Forelimb muscle (tissue), 1 donor: Measurements from ENCODE around the gene PTPRU. TPM values are rescaled to one million over a fixed set of nuclear protein-coding genes. Genes with fewer than 3 reads are reported as not detected.

ENCODE experiments used
- DNase-seq: peaks from one replicate; pipeline ENCODE4 v3.0.0-alpha.2; 2013; ENCODE audit warnings: low read depth
- polyA plus RNA-seq: library from polyadenylated mRNA; unstranded; fragments of 120-200 nt; gene quantifications from one replicate; pipeline ENCODE4 v1.2.1, GENCODE V29; 2013; ENCODE audit not compliant: insufficient read length

Gene PTPRU
- polyA plus RNA-seq, 1 donor: 14.1 TPM

DNA sequence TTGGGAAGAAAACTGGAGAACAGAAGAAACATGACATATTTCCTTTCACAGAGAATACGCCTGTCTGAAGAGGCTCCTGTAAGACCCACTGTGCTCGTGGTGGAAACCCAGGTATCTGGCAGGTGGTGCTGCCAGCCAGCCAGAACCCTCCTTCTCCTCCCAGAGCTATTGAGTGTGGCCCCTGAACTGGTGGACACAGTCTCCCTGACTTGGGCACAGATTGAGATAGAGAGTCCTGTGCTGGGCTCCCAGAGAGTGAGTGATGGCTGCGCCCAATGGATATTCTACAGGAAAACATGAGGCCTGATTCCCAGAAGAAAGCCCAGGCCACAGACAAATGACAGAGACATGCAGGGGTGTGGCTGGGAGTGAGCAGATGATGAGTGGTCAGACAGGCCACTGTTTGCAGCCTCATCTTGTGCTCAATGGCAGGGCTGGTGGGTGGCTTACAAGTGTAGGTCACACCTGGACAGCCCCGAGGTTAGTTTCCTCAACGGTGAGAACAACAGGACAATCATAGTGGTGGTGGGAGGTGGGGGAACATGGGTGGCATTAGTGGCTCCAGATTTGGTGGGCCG lies 127.9 kb downstream of the PTPRU start:
- no peak for DNase-seq

DNA sequence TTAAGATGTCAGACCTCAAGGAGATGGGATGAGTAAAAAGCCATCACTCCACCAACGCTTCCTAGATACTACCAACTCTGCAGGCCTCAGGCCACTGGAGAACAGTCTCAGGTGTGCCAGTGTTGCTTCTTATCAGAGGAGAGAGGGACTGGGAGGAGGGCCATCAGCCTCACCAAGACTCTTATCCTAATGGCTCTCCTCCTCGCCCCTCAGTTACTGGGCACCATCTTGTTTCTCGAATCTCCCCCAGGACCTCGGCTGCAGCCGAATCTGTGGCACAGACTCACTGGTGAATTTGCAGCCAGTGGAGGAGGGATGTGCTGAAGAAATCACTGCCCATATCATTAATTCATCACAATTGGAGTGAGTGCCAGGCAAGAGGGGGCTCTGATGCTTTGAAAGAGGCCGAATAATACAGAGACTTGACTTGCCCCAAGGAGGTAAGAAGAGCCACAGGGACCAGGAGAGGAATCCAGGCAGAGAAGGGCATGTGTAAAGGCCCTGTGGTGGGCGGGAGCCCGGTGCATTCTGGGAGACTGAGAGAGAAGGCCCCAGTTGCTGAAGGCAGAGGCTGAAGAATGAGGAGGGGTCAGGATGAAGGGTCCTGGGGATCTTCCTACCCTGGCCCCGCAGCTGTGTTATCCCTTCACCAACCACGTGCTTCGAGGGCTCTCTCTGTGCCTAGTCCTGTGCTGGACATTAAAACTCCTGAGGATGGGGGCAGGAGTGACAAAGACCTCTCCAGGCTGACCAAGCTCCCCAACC lies 129.8 kb downstream of the PTPRU start:
- DNase-seq: no peak

DNA sequence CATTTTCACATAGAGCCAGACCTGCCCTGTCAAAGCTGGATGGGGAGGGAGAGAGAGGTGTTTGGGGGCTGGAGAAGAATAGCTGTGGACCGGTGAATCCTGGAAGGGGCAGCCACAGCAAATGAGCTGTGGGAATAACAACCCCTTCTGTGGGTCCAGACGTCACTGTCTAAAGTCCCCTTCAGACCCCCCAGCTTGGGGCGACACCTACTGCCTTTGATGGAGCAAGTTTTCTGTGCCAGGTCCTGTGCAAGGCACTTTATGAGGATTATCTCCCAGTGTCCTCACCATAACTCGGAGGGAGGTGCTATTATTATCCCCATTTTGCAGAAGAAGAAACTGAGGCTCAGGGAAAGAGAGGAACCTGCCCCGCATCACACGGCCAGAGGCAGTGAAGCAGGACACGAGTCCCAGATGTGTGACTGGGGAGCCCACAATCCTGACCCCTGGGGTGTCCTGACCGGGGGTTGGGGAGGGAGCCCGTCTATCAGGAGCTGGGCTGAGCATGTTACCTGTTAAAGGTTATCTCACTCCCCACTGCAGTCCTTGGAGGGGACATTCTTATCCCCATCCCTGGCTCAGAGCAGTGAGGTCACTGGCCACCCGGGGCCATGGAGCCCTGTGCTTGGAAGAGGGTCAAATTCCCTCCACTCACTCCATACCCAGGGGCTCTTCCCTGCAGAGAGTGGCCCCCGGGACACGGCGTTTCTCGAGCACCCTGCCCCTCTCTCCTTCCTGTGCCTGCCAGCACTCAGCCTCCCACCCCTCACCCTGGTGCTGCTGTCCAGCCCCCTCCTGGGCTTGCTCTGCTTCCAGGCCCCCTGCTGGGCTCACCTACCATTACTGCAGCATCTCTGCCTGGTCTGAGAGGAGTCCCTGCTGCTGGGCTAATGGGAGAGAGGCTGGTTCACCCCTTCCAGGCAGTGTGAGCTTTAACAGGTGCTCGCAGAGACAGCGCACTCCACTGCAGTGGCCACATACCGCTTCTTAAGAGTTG lies 132.9 kb downstream of the PTPRU start:
- no peak for DNase-seq

DNA sequence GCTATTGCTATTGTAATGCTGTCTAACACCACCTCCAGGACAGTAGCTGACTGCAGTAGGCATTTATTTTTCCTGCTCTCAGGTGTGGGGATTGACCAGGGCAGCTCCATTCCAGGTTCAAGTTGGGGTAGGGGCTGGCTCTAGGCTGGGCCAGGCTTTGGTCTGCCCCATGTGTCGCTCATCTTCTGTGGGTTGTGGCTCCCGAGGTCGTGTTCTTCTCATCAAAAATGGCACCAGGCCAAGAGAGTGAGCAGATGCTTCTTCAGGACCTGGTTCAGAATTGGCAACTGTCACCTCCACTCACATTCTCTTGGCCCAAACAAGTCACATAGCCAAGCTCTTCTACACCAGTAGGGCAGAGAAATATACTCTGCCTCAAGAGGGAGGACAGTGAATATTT lies 133.7 kb downstream of the PTPRU start:
- no peak for DNase-seq

DNA sequence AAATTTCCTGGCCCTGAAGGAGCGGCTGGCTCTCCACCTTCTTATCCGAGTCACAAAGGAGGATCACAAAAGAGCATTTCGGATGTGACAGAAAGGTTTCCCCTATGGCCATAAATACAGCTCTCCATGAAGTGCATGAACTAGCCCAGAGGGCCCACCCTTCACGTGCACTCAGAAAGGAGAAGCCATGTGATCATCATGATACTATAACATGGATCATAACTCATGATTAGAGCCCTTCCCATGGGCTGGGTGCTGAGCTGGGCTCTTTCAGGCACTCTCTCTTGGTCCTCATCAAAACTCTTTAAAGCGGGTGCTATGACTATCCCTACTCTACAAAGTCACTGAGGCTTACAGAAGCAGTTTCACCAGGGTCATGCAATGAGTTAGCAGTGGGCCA lies 135.0 kb downstream of the PTPRU start:
- no peak for DNase-seq

DNA sequence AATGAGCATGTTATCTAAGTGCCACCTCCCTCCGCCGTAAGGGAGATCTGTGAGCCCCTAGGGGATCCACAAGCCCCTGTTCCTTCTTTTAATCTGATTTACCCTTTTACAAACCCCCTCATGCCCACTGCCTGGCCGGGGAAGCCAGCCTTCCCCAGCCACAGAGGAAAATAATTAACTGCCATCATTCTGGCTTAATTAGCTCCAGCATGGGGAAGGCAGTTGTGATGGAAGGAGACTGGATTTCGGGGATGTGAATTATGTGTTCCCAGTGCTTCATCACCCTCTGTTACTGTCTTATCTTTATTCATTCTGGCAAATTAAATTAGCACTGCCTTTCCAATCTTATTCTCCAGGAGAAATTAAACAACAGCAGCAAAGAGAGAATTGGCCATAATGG lies 135.8 kb downstream of the PTPRU start:
- DNase-seq: no peak

Other genes with a start within 250 kb of the PTPRU start
- gene TMEM200B, start 112.6 kb upstream of the PTPRU start, polyA plus RNA-seq: 5.9 TPM
- 68.9 TPM for gene SRSF4, start 54.6 kb upstream of the PTPRU start, polyA plus RNA-seq
- 21.5 TPM for gene MECR, start 5.6 kb upstream of the PTPRU start, polyA plus RNA-seq